Prostate gland (tissue), 2 donors: ENCODE data around the gene FSIP1. TPM values are rescaled to one million over a fixed set of nuclear protein-coding genes. Genes with fewer than 3 reads are reported as not detected.
A peak's percentile ranks its signal among the peaks of the same experiment; 100 is the strongest.

Experiments used
- DNase-seq: peaks from one replicate; pipeline ENCODE4 v3.0.0-alpha.2; 2019; ENCODE audit warnings: low spot score
- H3K27ac ChIP-seq, 2 donors: fragments of 200-600 bp; sonication (generic); 2 replicates each; pipeline ENCODE4 v1.5.1; 2017 to 2019
- H3K27me3 ChIP-seq: fragments of 200-600 bp; sonication (generic); replicated peaks from 2 replicates; pipeline ENCODE4 v1.5.1; 2019; ENCODE audit not compliant: insufficient read depth
- H3K36me3 ChIP-seq, 2 donors: fragments of 200-600 bp; sonication (generic); 1 replicate in 1 of 2; 2 replicates in 1 of 2; pipeline versions ENCODE4 v1.5.1 to v1.8.1; 2017 to 2019
- H3K4me1 ChIP-seq: fragments of 200-600 bp; sonication (generic); replicated peaks from 2 replicates; pipeline ENCODE4 v1.5.1; 2019
- H3K4me3 ChIP-seq, 2 donors: fragments of 200-600 bp; sonication (generic); 2 replicates each; pipeline ENCODE4 v1.5.1; 2017 to 2019
- H3K9me3 ChIP-seq: fragments of 200-600 bp; sonication (generic); 2 replicates; pipeline ENCODE4 v1.5.1; 2017
- CTCF ChIP-seq, 4 experiments: fragments of 200-600 bp in 2 of 4; fragments of 450-650 bp in 2 of 4; sonication (generic) in 2 of 4; IDR thresholded peaks; 1 replicate in 3 of 4; 2 replicates in 1 of 4; pipeline ENCODE4 v1.5.1; 2016 to 2019; ENCODE audit warnings: antibody characterized with exemption in 4 of 4, mild to moderate bottlenecking in 2 of 4, moderate library complexity in 2 of 4
- POLR2A ChIP-seq: fragments of 450-650 bp; IDR thresholded peaks from one replicate; pipeline ENCODE4 v1.6.1; 2016; ENCODE audit warnings: antibody characterized with exemption, mild to moderate bottlenecking
- POLR2AphosphoS5 ChIP-seq: sonication (generic); formaldehyde crosslinking; IDR thresholded peaks from one replicate; pipeline ENCODE4 v1.6.1; 2017; ENCODE audit warnings: antibody characterized with exemption
- WGBS: methylation state at CpG from one replicate; pipeline ENCODE4 v1.1.5; 2018; 5-methylcytosine and 5-hydroxymethylcytosine counted together
- intact Hi-C: fragments of 100-400 bp; cut with DNase I; formaldehyde crosslinking; loops from one replicate; pipeline ENCODE4 v1.14.2; 2022
- total RNA-seq, 2 donors: library from RNA; depleted of rRNA; stranded (reverse); fragments of >200 nt; gene quantifications; one replicate each; pipeline ENCODE4 v1.1.0, GENCODE V29; 2016

Gene FSIP1
- total RNA-seq, 2 donors from 2014 or later, result 1.6 to 2.3 TPM

GRCh38 chr15:39593656-39594445 is 188.8 kb downstream of the FSIP1 start:
- no peaks in the 10 kb centered on the region for H3K36me3 ChIP-seq
- peak overlapping the region in 1 of 2 donors; percentile 20 for H3K27ac ChIP-seq
- no peaks in the 10 kb centered on the region for H3K4me1 ChIP-seq
- intact Hi-C loops, result no loop called here
- H3K27me3 ChIP-seq, result no peaks in the 10 kb centered on the region
- TF ChIP-seq CTCF (IDR thresholded peaks at IDR 0.05) (no peak), POLR2AphosphoS5 (no peak), POLR2A (no peak)
- 84% methylated on average over 7 of the region's 7 CpGs for WGBS
- no peak for DNase-seq
- no peak overlapping the region for H3K4me3 ChIP-seq
- no peaks in the 10 kb centered on the region for H3K9me3 ChIP-seq

GRCh38 chr15:39593071-39593655 is 189.5 kb downstream of the FSIP1 start:
- H3K36me3 ChIP-seq, result no peaks in the 10 kb centered on the region
- intact Hi-C loops, result no loop called here
- no peak for TF ChIP-seq CTCF (IDR thresholded peaks at IDR 0.05)
- TF ChIP-seq POLR2A, result no peak

GRCh38 chr15:39592500-39592899 is 190.1 kb downstream of the FSIP1 start:
- Histone ChIP-seq H3K27ac (no peak overlapping the region), H3K36me3 (no peaks in the 10 kb centered on the region), H3K27me3 (no peaks in the 10 kb centered on the region), H3K4me3 (no peak overlapping the region), H3K4me1 (no peaks in the 10 kb centered on the region), H3K9me3 (no peaks in the 10 kb centered on the region)
- intact Hi-C loops, result no loop called here
- DNase-seq, result no peak
- 89% methylated on average over 6 of the region's 6 CpGs for WGBS
- TF ChIP-seq POLR2A, result no peak
- TF ChIP-seq POLR2AphosphoS5, result no peak
- no peak for TF ChIP-seq CTCF (IDR thresholded peaks at IDR 0.05)

More at GRCh38 chr15:39593071-39593655, 189.5 kb downstream of the FSIP1 start:
- Histone ChIP-seq H3K9me3 (no peaks in the 10 kb centered on the region), H3K27me3 (no peaks in the 10 kb centered on the region), H3K4me3 (no peak overlapping the region), H3K4me1 (no peaks in the 10 kb centered on the region), H3K27ac (peak overlapping the region in 1 of 2 donors; percentile 20)
- WGBS, result 87% methylated on average over 15 of the region's 15 CpGs
- DNase-seq, result no peak

GRCh38 chr15:39591896-39592315 is 190.7 kb downstream of the FSIP1 start:
- H3K27me3 ChIP-seq, result no peaks in the 10 kb centered on the region
- H3K4me1 ChIP-seq, result no peaks in the 10 kb centered on the region
- H3K27ac ChIP-seq, result no peak overlapping the region
- intact Hi-C loops, result no loop called here
- DNase-seq, result no peak
- TF ChIP-seq CTCF (IDR thresholded peaks at IDR 0.05) (no peak), POLR2A (no peak)
- no peak overlapping the region for H3K4me3 ChIP-seq
- H3K9me3 ChIP-seq, result no peaks in the 10 kb centered on the region
- H3K36me3 ChIP-seq, result no peaks in the 10 kb centered on the region
- WGBS, result 84% methylated on average over 2 of the region's 2 CpGs
